Stimulated activated CD4-positive, alpha-beta T cell treated with anti-CD3 and anti-CD28 coated beads, TNF-alpha, amount 100 ng/mL, for 24 hours (primary cell): ENCODE results near the gene TMEM183A.
"Not testable (repeated sequence)": the region's sequence is repeated elsewhere in the genome, so short reads cannot be mapped to it uniquely, and the experiment has no call there.

ENCODE experiments used
- DNase-seq, 3 experiments: peaks; one replicate each; pipeline ENCODE4 v3.0.0-alpha.2; 2020; ENCODE audit warnings: low read depth in 3 of 3

The TMEM183A gene

DNA sequence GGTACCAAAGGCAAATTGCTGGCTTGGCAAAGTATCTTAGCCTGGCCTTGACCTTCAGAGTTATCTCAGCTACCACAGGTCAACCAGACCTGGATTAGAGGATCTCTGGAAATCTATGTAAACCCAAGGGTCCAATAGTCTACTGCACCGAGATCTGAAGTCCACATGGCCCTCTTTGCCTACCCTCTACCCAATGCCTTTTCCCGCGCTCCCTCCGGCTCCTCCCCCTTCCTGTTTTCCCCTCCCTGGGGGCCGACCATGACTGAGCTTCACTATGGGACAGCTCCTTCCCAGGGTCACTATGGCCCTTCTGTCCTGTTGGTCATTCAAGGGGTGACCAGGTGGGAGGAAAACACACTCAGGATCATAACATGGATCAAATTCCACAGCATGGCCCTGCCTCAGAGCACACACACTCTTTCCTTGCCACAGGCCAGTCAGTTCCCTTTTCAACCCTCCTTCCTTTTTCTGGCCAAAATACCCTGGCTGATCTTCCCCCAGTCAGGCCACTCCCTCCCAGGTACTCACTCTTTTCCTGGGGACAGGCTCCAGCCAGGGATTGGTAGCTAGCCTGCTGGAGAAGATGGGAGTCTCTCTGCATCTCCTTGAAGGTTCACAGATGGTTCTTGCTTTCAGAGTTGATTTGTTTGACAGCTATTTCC lies 19.1 kb upstream of the TMEM183A start:
- no peak for DNase-seq

- no peak for DNase-seq
These were observed 17.3 kb upstream of the TMEM183A start for GRCh38 chr1:202989879-202990278.

- no peak for DNase-seq
These were observed 16.1 kb upstream of the TMEM183A start for GRCh38 chr1:202991112-202991511.

- DNase-seq, result no peak
These were observed 12.4 kb upstream of the TMEM183A start for GRCh38 chr1:202994756-202995155.

DNA sequence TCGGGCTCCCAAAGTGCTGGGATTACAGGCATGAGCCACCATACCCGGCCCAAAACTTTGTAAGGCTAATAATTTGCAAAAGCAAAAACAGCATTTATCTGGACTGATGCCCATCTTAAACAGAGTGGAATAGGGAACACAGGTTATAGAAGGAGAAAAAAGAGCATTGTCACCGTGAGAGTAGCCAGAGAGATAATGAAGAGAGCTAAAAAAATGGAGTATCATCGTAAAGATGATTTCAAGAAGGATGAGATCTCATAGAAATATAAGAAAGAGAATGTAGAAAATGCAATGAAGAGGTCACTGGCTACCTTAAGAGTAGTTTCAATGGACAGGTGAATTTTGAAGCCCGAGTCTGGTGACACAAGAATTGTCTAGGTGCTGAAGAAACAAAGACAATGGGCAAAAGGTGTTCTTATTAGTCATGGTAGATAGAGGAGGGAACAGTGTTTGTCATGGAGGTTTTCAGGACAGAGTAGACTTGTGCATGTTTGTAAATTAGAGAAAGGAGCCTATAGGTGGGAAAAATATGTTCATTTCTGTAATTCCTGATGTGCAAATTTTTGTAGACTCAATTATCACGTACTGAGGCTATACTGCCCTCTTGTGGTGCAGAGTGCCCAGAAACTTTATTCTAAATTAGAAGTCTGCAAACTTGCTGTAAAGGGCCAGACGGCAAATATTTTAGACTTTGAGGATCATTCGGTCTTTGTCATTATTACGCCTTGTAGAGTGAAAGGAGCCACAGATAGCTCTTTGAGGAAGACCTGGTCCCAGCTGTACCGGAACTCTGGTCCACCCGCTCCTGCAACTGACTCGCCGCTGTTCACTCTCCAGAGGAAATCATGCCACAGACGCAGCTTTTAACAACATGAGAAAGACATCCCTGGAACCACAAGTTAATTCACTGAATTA lies 8.1 kb upstream of the TMEM183A start:
- peak; percentile 22 to 56 (median 33) for DNase-seq

DNA sequence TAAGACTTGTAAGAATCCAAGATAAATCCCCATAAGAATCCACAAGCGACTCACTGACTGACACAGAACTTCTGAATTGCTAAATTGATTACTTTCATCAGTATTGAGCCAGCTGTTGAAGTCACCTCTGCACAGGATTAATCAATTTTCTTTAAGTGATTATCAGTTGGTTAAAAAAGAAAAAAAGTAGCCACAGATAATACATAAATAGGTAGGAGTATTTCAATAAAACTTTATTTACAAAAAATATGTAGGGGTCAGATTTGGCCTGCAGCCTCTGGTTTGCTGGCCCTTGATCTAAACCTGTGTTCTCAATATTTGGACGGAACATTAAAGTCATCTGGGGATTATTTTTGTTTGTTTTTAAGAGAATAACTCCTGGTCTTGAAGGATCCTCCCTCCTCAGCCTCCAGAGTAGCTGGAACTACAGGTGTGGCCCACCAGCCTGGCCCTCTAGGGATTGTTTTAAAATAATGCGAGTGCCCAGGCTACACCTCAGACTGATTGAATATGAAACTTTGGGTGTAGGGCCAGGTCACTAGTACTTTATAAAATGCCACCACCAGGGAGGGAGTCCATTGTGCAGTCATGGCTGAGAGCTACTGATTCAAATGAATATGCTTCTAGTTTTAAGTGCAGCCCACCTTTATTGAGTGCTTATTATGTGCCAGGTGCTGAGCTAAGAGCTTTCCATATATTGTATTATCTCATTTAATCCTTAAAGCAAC lies 6.8 kb upstream of the TMEM183A start:
- no peak for DNase-seq

- no peak for DNase-seq
These were observed 5.2 kb upstream of the TMEM183A start for GRCh38 chr1:203001986-203002385.

GRCh38 chr1:203002951-203003350 lies 4.2 kb upstream of the TMEM183A start:
- DNase-seq, result no peak

- not testable (repeated sequence) for DNase-seq
These were observed 1.6 kb upstream of the TMEM183A start for GRCh38 chr1:203005395-203006142.

DNA sequence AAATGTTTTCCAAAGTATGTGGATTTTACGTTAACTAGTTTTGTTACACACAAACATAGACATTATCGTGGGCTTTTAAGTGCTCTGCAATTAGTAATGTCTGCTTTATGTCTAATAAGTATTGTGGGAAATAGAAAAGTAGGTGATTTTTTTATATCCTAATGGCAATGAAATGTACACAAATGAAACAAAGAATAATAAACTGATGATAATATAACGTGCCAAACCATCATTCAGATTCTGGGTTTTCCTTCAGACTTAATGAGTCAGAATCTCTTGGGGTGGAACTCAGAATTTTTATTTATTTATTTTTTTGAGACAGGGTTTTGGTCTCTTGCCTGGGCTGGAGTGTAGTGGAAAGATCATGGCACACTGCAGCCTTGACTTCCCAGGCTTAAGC lies 2.0 kb downstream of the TMEM183A start:
- no peak for DNase-seq

GRCh38 chr1:203011582-203011981 lies 4.4 kb downstream of the TMEM183A start:
- DNase-seq, result no peak

GRCh38 chr1:203017061-203017460 lies 9.9 kb downstream of the TMEM183A start:
- no peak for DNase-seq

DNA sequence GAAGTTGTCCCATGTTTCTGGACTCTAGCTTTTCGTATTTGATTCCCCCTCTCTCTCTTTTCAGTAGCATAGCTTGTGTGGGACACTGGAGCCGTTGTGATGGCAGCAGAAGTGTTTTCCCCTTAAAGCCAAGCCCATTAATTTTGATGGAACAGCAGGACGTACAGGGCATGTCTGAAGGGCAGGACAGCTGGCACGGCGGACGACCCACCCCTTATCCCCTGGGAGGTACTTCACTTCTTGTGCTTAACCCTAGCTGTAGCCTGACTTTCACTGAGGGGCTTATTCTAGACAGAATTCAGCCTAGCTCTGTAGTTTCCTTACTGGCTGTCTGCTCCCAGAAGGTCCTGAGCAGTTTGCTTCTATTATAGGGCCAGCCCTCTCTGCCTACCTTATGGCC lies 10.5 kb downstream of the TMEM183A start:
- no peak for DNase-seq

DNA sequence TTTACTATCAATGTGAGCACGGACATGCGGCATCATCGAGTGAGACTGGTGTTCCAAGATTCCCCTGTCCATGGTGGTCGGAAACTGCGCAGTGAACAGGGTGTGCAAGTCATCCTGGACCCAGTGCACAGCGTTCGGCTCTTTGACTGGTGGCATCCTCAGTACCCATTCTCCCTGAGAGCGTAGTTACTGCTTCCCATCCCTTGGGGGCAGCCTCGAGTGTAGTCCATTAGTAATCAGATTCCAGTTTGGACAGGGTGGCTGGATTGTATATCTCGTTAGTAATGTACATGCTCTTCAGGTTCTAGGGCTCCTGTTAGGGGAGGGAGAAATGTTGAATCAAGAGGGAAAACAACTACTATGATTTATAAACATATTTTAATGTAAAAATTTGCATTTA lies 15.7 kb downstream of the TMEM183A start:
- DNase-seq, result not testable (repeated sequence)

- DNase-seq, result no peak
These were observed 18.5 kb downstream of the TMEM183A start for GRCh38 chr1:203025686-203026030.

DNA sequence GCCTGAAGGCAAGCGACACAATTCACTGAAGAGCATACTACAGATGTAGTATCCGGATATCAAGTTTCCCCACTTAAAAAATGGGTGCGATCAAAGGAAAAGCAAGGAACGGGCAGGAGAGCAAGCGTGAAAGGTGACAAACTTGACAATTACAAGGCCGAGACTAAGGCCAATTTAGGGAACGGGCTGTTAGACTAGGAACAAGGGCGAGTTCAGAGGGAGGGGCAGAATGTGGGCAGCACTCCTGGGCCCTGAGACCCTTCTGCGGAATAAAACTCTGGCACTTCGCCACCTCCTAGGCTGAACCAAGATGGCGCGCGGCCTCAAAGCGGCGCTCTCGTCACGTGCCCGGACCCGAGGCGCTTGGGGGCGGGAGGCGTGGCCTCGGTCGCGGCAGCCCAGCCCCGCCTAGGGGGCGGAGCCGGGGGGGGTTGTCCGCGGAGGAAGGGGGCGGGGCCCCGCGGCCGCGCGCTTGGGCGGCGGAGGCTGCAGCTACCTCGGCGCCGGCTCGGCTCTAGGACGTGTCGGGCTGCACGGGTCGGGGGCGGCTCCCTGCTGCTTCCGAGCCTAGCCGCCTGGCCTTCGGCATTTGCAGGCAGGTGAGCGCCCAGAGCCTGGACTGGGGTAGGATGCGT lies 19.0 kb downstream of the TMEM183A start, which contains the start of gene PPFIA4:
PPFIA4 (plus strand) TSS at position 461 of the 635 bp plus-strand sequence. CDS start 12,518 bp downstream, outside the sequence.
- peak; percentile 66 to 86 (median 74) for DNase-seq

DNA sequence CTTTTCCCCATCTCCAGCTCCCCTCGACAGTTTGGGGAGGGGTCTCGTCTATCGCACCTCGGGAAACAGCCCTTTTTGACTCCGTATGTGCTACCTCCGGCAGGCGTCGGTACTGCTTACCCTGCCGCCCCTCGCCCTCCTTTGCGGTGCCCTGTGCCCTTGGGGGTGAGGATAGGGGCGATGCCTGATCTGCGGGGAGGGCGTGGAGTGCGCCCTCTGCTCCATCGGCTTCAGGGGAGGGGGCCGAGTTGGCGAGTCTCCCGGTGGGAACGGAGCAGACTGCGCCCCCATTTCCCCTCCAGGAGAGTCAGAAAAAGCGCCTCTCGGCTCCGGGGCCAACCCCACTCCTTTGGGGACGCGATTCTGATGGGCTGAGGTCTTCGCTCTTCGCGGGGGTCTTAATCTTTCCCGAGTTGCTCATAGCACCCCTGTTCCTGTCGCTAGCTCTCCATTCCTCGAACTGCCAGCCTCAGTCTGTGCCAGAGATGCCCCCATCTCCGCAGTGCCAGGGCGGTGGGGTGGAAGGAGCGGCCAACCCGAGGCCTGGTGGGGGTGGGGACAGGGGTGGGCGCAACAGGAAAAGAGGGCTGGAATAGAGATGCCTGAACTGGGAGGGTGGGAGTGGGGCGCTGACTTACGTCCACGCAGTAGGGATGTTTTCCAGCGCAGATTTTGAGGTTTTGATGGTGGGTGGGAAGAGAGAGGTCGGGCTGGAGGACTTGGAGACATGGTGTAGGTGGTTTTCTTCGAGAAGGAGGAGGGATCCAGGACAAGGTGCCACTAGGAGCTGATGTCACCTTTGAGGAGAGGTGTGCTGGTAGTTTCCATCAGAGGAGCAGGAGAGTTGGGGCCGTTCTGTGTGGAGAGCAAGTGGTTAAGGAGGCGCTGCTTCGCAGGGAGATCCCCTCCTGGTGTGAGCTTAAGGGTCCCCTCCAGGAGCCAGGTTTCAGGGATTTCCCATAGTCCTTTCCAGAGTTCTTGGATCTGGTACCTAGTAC lies 19.8 kb downstream of the TMEM183A start:
- DNase-seq, result no peak

DNA sequence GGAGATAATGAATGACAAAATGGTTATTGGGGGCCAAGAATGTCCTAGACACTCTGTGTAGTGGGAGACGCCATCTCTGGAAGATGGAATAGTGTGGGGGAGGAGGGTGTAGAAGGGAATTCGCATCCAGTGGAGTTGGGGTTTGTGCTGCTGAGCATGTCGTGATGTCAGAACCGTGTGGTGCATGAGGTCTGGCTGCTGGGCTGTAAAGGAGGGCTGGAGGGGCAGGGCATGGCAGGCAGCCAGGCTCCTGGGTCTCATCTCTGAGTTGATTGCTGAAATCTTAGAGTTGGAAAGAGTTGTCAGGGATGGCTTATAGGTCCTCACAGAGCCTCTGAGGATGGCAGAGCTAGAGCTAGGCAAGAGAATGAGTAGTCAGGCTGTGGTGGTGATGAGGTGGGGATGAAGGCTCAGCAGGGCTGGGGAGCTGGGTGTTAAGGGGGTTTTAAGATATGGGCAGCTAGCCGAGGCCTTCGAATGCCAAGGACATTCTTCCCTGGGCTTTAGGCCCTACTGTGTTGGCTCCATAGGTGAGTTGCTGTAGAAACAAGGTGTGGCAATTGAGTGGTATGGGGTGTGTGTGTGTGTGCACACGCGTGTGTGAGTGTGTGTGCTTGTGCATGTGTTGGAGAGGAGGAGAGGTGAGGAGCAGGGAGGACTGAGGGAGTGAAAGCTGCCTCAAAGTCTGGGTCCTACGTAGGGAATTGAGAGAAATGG lies 21.1 kb downstream of the TMEM183A start:
- no peak for DNase-seq
